NB4 (cell line): ENCODE measurements around the gene ARMS2.

ENCODE experiments used
- CTCF ChIP-seq: IDR thresholded peaks from one replicate; pipeline ENCODE4 v1.5.1; 2012; ENCODE audit warnings: low read depth, low read length
- MAX ChIP-seq: IDR thresholded peaks from 2 replicates; pipeline ENCODE4 v1.6.1; 2011; ENCODE audit warnings: low read depth, low read length
- MYC ChIP-seq: IDR thresholded peaks from 2 replicates; pipeline ENCODE4 v1.6.1; 2011; ENCODE audit warnings: low read depth, low read length
- POLR2A ChIP-seq: IDR thresholded peaks from 2 replicates; pipeline ENCODE4 v1.6.1; 2011; ENCODE audit warnings: mild to moderate bottlenecking; ENCODE audit not compliant: insufficient read length; ENCODE audit errors: extremely low read depth

- TF ChIP-seq POLR2A, result no peak
- TF ChIP-seq MAX, result no peak
- TF ChIP-seq CTCF, result no peak
- TF ChIP-seq MYC, result no peak
These were observed 48.6 kb downstream of the ARMS2 start for GRCh38 chr10:122503012-122503411.
